GM12878 (cell line): ENCODE data around the gene CTSS. TPM values are rescaled to one million over a fixed set of nuclear protein-coding genes. Genes with fewer than 3 reads are reported as not detected.

ENCODE experiments used
- ATAC-seq: fragments of 200-7000 bp; cut with Tn5 transposase; 3 replicates; pipeline ENCODE4 v1.9.1; 2020; ENCODE audit warnings: mild to moderate bottlenecking, moderate library complexity
- BruUV-seq: library from RNA; stranded (reverse); fragments of 400-500 nt; replicated peaks from 2 replicates; lab custom pipeline; 2021; lab: Mats Ljungman, UMichigan
- CTCF ChIA-PET: fragments of 300-600 bp; sonication (Branson Sonifier 250); formaldehyde crosslinking; extraction: SDS; loops from one replicate; lab custom pipeline; 2021; ENCODE audit warnings: inconsistent platforms; lab: Yijun Ruan, JAX
- POLR2A ChIA-PET: fragments of 350-600 bp; formaldehyde crosslinking; extraction: SDS; loops from one replicate; lab custom pipeline; 2021; ENCODE audit warnings: inconsistent platforms; lab: Charles Lee
- RAD21 ChIA-PET: fragments of 300-600 bp; sonication (Branson Sonifier 250); formaldehyde crosslinking; loops from one replicate; lab custom pipeline; 2023; ENCODE audit warnings: antibody characterized with exemption; ENCODE audit not compliant: unreplicated experiment; lab: Charles Lee
- SMC1A ChIA-PET: fragments of 300-600 bp; sonication (Branson Sonifier 250); formaldehyde crosslinking; loops from one replicate; lab custom pipeline; 2023; ENCODE audit not compliant: unreplicated experiment, uncharacterized antibody; lab: Charles Lee
- DNase-seq: peaks from one replicate; pipeline ENCODE4 v3.0.0-alpha.2; 2011; ENCODE audit warnings: low read depth, low spot score
- FAIRE-seq: peaks from 3 replicates; lab custom pipeline; 2011; peaks lifted over from hg19 to GRCh38; lab: Jason Lieb, UNC
- H2AFZ ChIP-seq: 2 replicates; pipeline ENCODE4 v1.6.0; 2011; ENCODE audit warnings: low read depth, low read length, control low read depth; ENCODE audit not compliant: control insufficient read depth
- H3K27ac ChIP-seq: 2 replicates; pipeline ENCODE4 v1.5.1; 2011; ENCODE audit warnings: control low read depth; ENCODE audit not compliant: control insufficient read depth, insufficient read depth
- H3K27me3 ChIP-seq, 2 experiments: replicated peaks in 1 of 2; 2 replicates each; pipeline versions ENCODE4 v1.6.0 to v1.6.1; 2011; ENCODE audit warnings: low read length in 1 of 2; ENCODE audit not compliant: control insufficient read depth in 2 of 2, insufficient read depth in 2 of 2
- H3K36me3 ChIP-seq, 2 experiments: 2 replicates each; pipeline ENCODE4 v1.5.1; 2011; ENCODE audit warnings: low read length in 1 of 2; ENCODE audit not compliant: control insufficient read depth in 2 of 2, insufficient read depth in 2 of 2
- H3K4me1 ChIP-seq: 2 replicates; pipeline ENCODE4 v1.6.1; 2011; ENCODE audit warnings: mild to moderate bottlenecking, low read length, moderate library complexity, mixed read lengths; ENCODE audit not compliant: control insufficient read depth, insufficient read depth
- H3K4me2 ChIP-seq: 2 replicates; pipeline ENCODE4 v1.6.0; 2011; ENCODE audit warnings: control low read depth; ENCODE audit not compliant: control insufficient read depth, insufficient read depth
- H3K4me3 ChIP-seq: fragments of 200-600 bp; sonication (generic); 2 replicates; pipeline ENCODE4 v1.5.1; 2016
- H3K79me2 ChIP-seq: 2 replicates; pipeline ENCODE4 v1.6.0; 2011; ENCODE audit warnings: low read length; ENCODE audit not compliant: control insufficient read depth, insufficient read depth
- H3K9ac ChIP-seq: 2 replicates; pipeline ENCODE4 v1.8.0; 2011; ENCODE audit warnings: low read length, control low read depth, mixed read lengths; ENCODE audit not compliant: control insufficient read depth, insufficient read depth
- H3K9me3 ChIP-seq: replicated peaks from 3 replicates; pipeline ENCODE4 v1.5.1; 2011; ENCODE audit warnings: mild to moderate bottlenecking, low read length; ENCODE audit not compliant: control insufficient read depth, insufficient read depth
- H4K20me1 ChIP-seq: 2 replicates; pipeline ENCODE4 v1.6.0; 2011; ENCODE audit not compliant: control insufficient read depth, insufficient read depth
- CBX5 ChIP-seq: sonication (generic); IDR thresholded peaks from 2 replicates; pipeline ENCODE4 v1.6.1; 2016; ENCODE audit warnings: low read depth, moderate library complexity, mild to moderate bottlenecking, inconsistent platforms
- CEBPB ChIP-seq, 2 experiments: fragments of 150-350 bp in 1 of 2; IDR thresholded peaks; 2 replicates each; pipeline ENCODE4 v1.6.1; 2012 to 2014; ENCODE audit warnings: low read depth in 2 of 2, low read length in 2 of 2, borderline replicate concordance in 1 of 2, inconsistent platforms in 1 of 2
- E2F4 ChIP-seq: IDR thresholded peaks from 2 replicates; pipeline ENCODE4 v1.6.1; 2012; ENCODE audit warnings: low read depth, low read length, improper control_type of control experiment
- FOXK2 ChIP-seq: fragments of 450-650 bp; IDR thresholded peaks from 2 replicates; pipeline ENCODE4 v1.6.1; 2017; ENCODE audit warnings: mild to moderate bottlenecking, moderate library complexity
- IRF3 ChIP-seq: fragments of 450-650 bp; IDR thresholded peaks from 2 replicates; pipeline ENCODE4 v1.6.1; 2014; ENCODE audit warnings: mild to moderate bottlenecking
- MTA2 ChIP-seq: fragments of 450-650 bp; IDR thresholded peaks from 2 replicates; pipeline ENCODE4 v1.6.1; 2016; ENCODE audit warnings: low read depth, mild to moderate bottlenecking, moderate library complexity
- MXI1 ChIP-seq: fragments of 150-350 bp; IDR thresholded peaks from 2 replicates; pipeline ENCODE4 v1.6.1; 2011; ENCODE audit warnings: low read depth, mild to moderate bottlenecking, inconsistent platforms, low read length, improper control_type of control experiment
- NFYA ChIP-seq: IDR thresholded peaks from 2 replicates; pipeline ENCODE4 v1.6.1; 2011; ENCODE audit warnings: low read depth, mild to moderate bottlenecking, low read length, improper control_type of control experiment, borderline replicate concordance
- PBX3 ChIP-seq: IDR thresholded peaks from 2 replicates; pipeline ENCODE4 v1.6.1; 2011; ENCODE audit warnings: mild to moderate bottlenecking, low read depth, low read length, moderate library complexity; ENCODE audit not compliant: insufficient replicate concordance
- PRDM15 ChIP-seq: fragments of 450-650 bp; formaldehyde crosslinking; IDR thresholded peaks from 2 replicates; pipeline ENCODE4 v1.4.0; 2020; ENCODE audit warnings: mild to moderate bottlenecking, moderate library complexity
- RFX5 ChIP-seq: IDR thresholded peaks from 2 replicates; pipeline ENCODE4 v1.6.1; 2011; ENCODE audit warnings: low read depth, low read length, improper control_type of control experiment
- TCF12 ChIP-seq: IDR thresholded peaks from 2 replicates; pipeline ENCODE4 v1.6.1; 2011; ENCODE audit warnings: low read depth, mild to moderate bottlenecking, low read length
- ZBED1 ChIP-seq: IDR thresholded peaks from 2 replicates; pipeline ENCODE4 v1.6.1; 2016; ENCODE audit warnings: borderline replicate concordance
- ZNF274 ChIP-seq: IDR thresholded peaks from one replicate; pipeline ENCODE4 v1.8.0; 2011; ENCODE audit not compliant: insufficient read length, insufficient read depth
- WGBS: methylation state at CpG from one replicate; pipeline ENCODE4 v1.1.6; 2016; ENCODE audit warnings: low lambda C conversion rate; ENCODE audit not compliant: insufficient replicate concordance, insufficient coverage; ENCODE audit errors: missing lambda C conversion rate; 5-methylcytosine and 5-hydroxymethylcytosine counted together
- in situ Hi-C: fragments of 300-500 bp; cut with MboI; formaldehyde crosslinking; loops from 9 replicates; pipeline ENCODE4 v1.14.3; 2018; ENCODE audit warnings: mixed read lengths
- intact Hi-C: fragments of 100-400 bp; cut with micrococcal nuclease; formaldehyde crosslinking; loops from one replicate; pipeline ENCODE4 v1.14.2; 2022; ENCODE audit not compliant: unreplicated experiment
- polyA plus RNA-seq, 11 experiments: library from polyadenylated mRNA; depleted of rRNA in 4 of 11; unstranded in 6 of 11; stranded (reverse) in 5 of 11; fragments of >200 nt; fragmentation: Nextera tagmentation in 4 of 11; fragmentation: Illumina TruSeq in 1 of 11; extraction: Ambion mirVana in 4 of 11; extraction: Trizol in 1 of 11; gene quantifications; 1 replicate in 1 of 11; 2 replicates in 10 of 11; pipeline versions ENCODE4 v1.2.1 to v1.2.3, GENCODE V29; 2011 to 2016; ENCODE audit warnings: inconsistent platforms in 2 of 11, missing spikeins in 2 of 11, low read depth in 1 of 11
- total RNA-seq, 4 experiments: library from RNA; depleted of rRNA in 3 of 4; stranded (reverse); fragments of >200 nt in 3 of 4; fragmentation: Illumina TruSeq in 1 of 4; extraction: Trizol in 1 of 4; gene quantifications; 2 replicates each; pipeline versions ENCODE4 v1.2.1 to v1.2.3, GENCODE V29; 2013 to 2021

The CTSS gene
- total and polyA plus RNA-seq, 10 of the 15 experiments (the other 5 are each of a cell fraction or from before 2014, with no cell fraction given), result 32.8 to 174 (median 60.9) TPM

- intact Hi-C loops (no loop called here), in situ Hi-C loops (no loop called here)
- no peaks in the 10 kb centered on the region for H3K27me3 ChIP-seq
- H3K36me3 ChIP-seq, result 0 out of 4 replicates have a peak, but pooled peaks cover 0 to 2% of the 10 kb centered on the region in 2 experiments
- no peaks in the 10 kb centered on the region for H3K4me1 ChIP-seq
- no peak overlapping the region for H2AFZ ChIP-seq
- ChIA-PET CTCF (no interaction called here), RAD21 (interaction anchor here (1.4 kb wide), 1 partner anchor 126 kb away, joined by 4 read pairs; no protein-coding TSS in a partner anchor), POLR2A (no interaction called here), SMC1A (interaction anchor here (1.7 kb wide), 1 partner anchor 9 kb away, joined by 4 read pairs; no protein-coding TSS in a partner anchor)
- no peak overlapping the region for H3K4me3 ChIP-seq
- ATAC-seq (no peak), DNase-seq (no peak), FAIRE-seq (no peak)
- BruUV-seq, result no TSS peak
- H3K27ac ChIP-seq, result no peak overlapping the region
- H3K4me2 ChIP-seq, result no peak overlapping the region
- H4K20me1 ChIP-seq, result no peaks in the 10 kb centered on the region
- 100% methylated on average over 3 of the region's 3 CpGs for WGBS
- no peaks in the 10 kb centered on the region for H3K79me2 ChIP-seq
- H3K9me3 ChIP-seq, result no peaks in the 10 kb centered on the region
- no peak overlapping the region for H3K9ac ChIP-seq
- no peak for TF ChIP-seq TCF12
- TF ChIP-seq PBX3, result no peak
- TF ChIP-seq IRF3, result no peak
- no peak for TF ChIP-seq PRDM15 (CRISPR knock-in tag)
- TF ChIP-seq ZNF274, result no peak
- no peak for TF ChIP-seq E2F4
- no peak for TF ChIP-seq FOXK2
- TF ChIP-seq CEBPB (IDR thresholded peaks at IDR 0.05; ENCODE audit: borderline replicate concordance in 1 of 2, low read depth in 2 of 2, low read length in 2 of 2), result no peak
- no peak for TF ChIP-seq MTA2
- TF ChIP-seq CBX5, result no peak
- TF ChIP-seq MXI1, result no peak
- TF ChIP-seq NFYA, result no peak
- no peak for TF ChIP-seq ZBED1
- no peak for TF ChIP-seq RFX5
Observed at GRCh38 chr1:150796374-150796773, 30.8 kb upstream of the CTSS start.
